Adipocyte (in vitro differentiated cells): ENCODE data around the gene PRR18.
A peak's percentile ranks its signal among the peaks of the same experiment; 100 is the strongest.
"Not testable (repeated sequence)": the region's sequence is repeated elsewhere in the genome, so short reads cannot be mapped to it uniquely, and the experiment has no call there.

Experiments used
- DNase-seq: peaks from one replicate; pipeline ENCODE4 v3.0.0-alpha.2; 2015; ENCODE audit warnings: low read depth
- H3K27me3 ChIP-seq: replicated peaks from 2 replicates; pipeline ENCODE4 v1.7.0; 2013; ENCODE audit warnings: mild to moderate bottlenecking, low read length, moderate library complexity; ENCODE audit not compliant: control insufficient read depth, insufficient read depth
- H3K36me3 ChIP-seq: 2 replicates; pipeline ENCODE4 v1.7.0; 2013; ENCODE audit warnings: low read length, mild to moderate bottlenecking, moderate library complexity; ENCODE audit not compliant: control insufficient read depth, insufficient read depth, severe bottlenecking
- H3K4me1 ChIP-seq: 2 replicates; pipeline ENCODE4 v1.7.0; 2013; ENCODE audit warnings: mild to moderate bottlenecking, low read length, moderate library complexity; ENCODE audit not compliant: control insufficient read depth, insufficient read depth
- H3K4me3 ChIP-seq: 2 replicates; pipeline ENCODE4 v1.7.0; 2013; ENCODE audit warnings: mild to moderate bottlenecking, low read length, moderate library complexity
- H3K9ac ChIP-seq: 2 replicates; pipeline ENCODE4 v1.7.0; 2013; ENCODE audit warnings: mild to moderate bottlenecking, low read length, moderate library complexity
- H3K9me3 ChIP-seq: 2 replicates; pipeline ENCODE4 v1.7.0; 2013; ENCODE audit warnings: mild to moderate bottlenecking, low read length, moderate library complexity; ENCODE audit not compliant: control insufficient read depth

The PRR18 gene

GRCh38 chr6:166308033-166308768 lies at the start of gene PRR18:
TSS of gene PRR18 (minus strand) at chr6:166308392. CDS start at chr6:166308142, 250 bp downstream.
- Histone ChIP-seq H3K27me3 (peaks cover 57% of the 10 kb centered on the region), H3K9ac (no peak within 1 kb of the TSS), H3K9me3 (no peaks in the 10 kb centered on the region), H3K4me3 (peak within 1 kb of the TSS; percentile 56), H3K4me1 (no peaks in the 10 kb centered on the region), H3K36me3 (no peaks in the 10 kb centered on the region)
- peak; percentile 36 for DNase-seq

- DNase-seq = no peak
- H3K36me3 ChIP-seq = no peaks in the 10 kb centered on the region
- no peak overlapping the region for H3K9ac ChIP-seq
- no peak overlapping the region for H3K4me3 ChIP-seq
- no peaks in the 10 kb centered on the region for H3K9me3 ChIP-seq
- peaks cover 9% of the 10 kb centered on the region for H3K4me1 ChIP-seq
- peaks cover 13% of the 10 kb centered on the region for H3K27me3 ChIP-seq
These were observed 47.4 kb upstream of the PRR18 start for GRCh38 chr6:166355552-166355951.

GRCh38 chr6:166354965-166355364 lies 46.8 kb upstream of the PRR18 start:
- Histone ChIP-seq H3K4me3 (no peak overlapping the region), H3K36me3 (no peaks in the 10 kb centered on the region), H3K27me3 (peaks cover 13% of the 10 kb centered on the region), H3K4me1 (peaks cover 3% of the 10 kb centered on the region), H3K9me3 (peaks cover under 1% of the 10 kb centered on the region), H3K9ac (no peak overlapping the region)
- no peak for DNase-seq

- peaks cover 3% of the 10 kb centered on the region for H3K4me1 ChIP-seq
- H3K9me3 ChIP-seq = peaks cover 8% of the 10 kb centered on the region
- H3K9ac ChIP-seq = no peak overlapping the region
- H3K27me3 ChIP-seq = peaks cover 13% of the 10 kb centered on the region
- H3K36me3 ChIP-seq = no peaks in the 10 kb centered on the region
- DNase-seq = no peak
- no peak overlapping the region for H3K4me3 ChIP-seq
These were observed 46.0 kb upstream of the PRR18 start for GRCh38 chr6:166354143-166354542.

- no peaks in the 10 kb centered on the region for H3K36me3 ChIP-seq
- peaks cover 13% of the 10 kb centered on the region for H3K27me3 ChIP-seq
- H3K4me1 ChIP-seq = peaks cover 9% of the 10 kb centered on the region
These were observed 45.3 kb upstream of the PRR18 start for GRCh38 chr6:166353507-166353906.

GRCh38 chr6:166352923-166353322 lies 44.7 kb upstream of the PRR18 start:
- Histone ChIP-seq H3K4me1 (peaks cover 11% of the 10 kb centered on the region), H3K36me3 (no peaks in the 10 kb centered on the region), H3K27me3 (peaks cover 13% of the 10 kb centered on the region), H3K9ac (no peak overlapping the region), H3K4me3 (no peak overlapping the region), H3K9me3 (peaks cover 11% of the 10 kb centered on the region)
- DNase-seq = no peak

More at GRCh38 chr6:166353507-166353906, 45.3 kb upstream of the PRR18 start:
- Histone ChIP-seq H3K9me3 (peaks cover 11% of the 10 kb centered on the region), H3K9ac (no peak overlapping the region), H3K4me3 (no peak overlapping the region)
- DNase-seq = no peak

- Histone ChIP-seq H3K36me3 (no peaks in the 10 kb centered on the region), H3K27me3 (peaks cover 13% of the 10 kb centered on the region), H3K4me3 (no peak overlapping the region), H3K9me3 (peaks cover 11% of the 10 kb centered on the region), H3K9ac (no peak overlapping the region), H3K4me1 (peaks cover 16% of the 10 kb centered on the region)
- DNase-seq = no peak
These were observed 43.6 kb upstream of the PRR18 start for GRCh38 chr6:166351715-166352285.

- Histone ChIP-seq H3K9me3 (peaks cover 11% of the 10 kb centered on the region), H3K4me3 (no peak overlapping the region), H3K4me1 (peaks cover 16% of the 10 kb centered on the region), H3K27me3 (peaks cover 2% of the 10 kb centered on the region), H3K36me3 (no peaks in the 10 kb centered on the region), H3K9ac (peak overlapping the region; percentile 62)
- DNase-seq = no peak
These were observed 40.2 kb upstream of the PRR18 start for GRCh38 chr6:166348305-166348949.

- Histone ChIP-seq H3K27me3 (no peaks in the 10 kb centered on the region), H3K4me1 (peaks cover 21% of the 10 kb centered on the region), H3K9me3 (peaks cover 11% of the 10 kb centered on the region), H3K4me3 (no peak overlapping the region), H3K9ac (no peak overlapping the region), H3K36me3 (no peaks in the 10 kb centered on the region)
- DNase-seq = no peak
These were observed 38.8 kb upstream of the PRR18 start for GRCh38 chr6:166346965-166347364.

GRCh38 chr6:166346449-166346848 lies 38.3 kb upstream of the PRR18 start:
- H3K27me3 ChIP-seq = no peaks in the 10 kb centered on the region
- no peak overlapping the region for H3K9ac ChIP-seq
- peaks cover 11% of the 10 kb centered on the region for H3K9me3 ChIP-seq
- no peak for DNase-seq
- no peaks in the 10 kb centered on the region for H3K36me3 ChIP-seq
- H3K4me1 ChIP-seq = peaks cover 23% of the 10 kb centered on the region
- no peak overlapping the region for H3K4me3 ChIP-seq

GRCh38 chr6:166345672-166346071 lies 37.5 kb upstream of the PRR18 start:
- Histone ChIP-seq H3K4me1 (peaks cover 31% of the 10 kb centered on the region), H3K9me3 (peaks cover 11% of the 10 kb centered on the region)
- not testable (repeated sequence) for DNase-seq, H3K4me3 ChIP-seq, H3K9ac ChIP-seq, H3K36me3 ChIP-seq, H3K27me3 ChIP-seq
